GM18526 (cell line): Measurements from ENCODE around the gene RIPK1.

Source experiments
- POLR2A ChIP-seq: IDR thresholded peaks from 3 replicates; pipeline ENCODE4 v1.6.1; 2011; ENCODE audit not compliant: insufficient read length; ENCODE audit errors: extremely low read depth

The RIPK1 gene

GRCh38 chr6:3147914-3148757, 79.8 kb downstream of the RIPK1 start:
- no peak for TF ChIP-seq POLR2A

- no peak for TF ChIP-seq POLR2A
Observed at GRCh38 chr6:3151691-3152090, 83.4 kb downstream of the RIPK1 start.

DNA sequence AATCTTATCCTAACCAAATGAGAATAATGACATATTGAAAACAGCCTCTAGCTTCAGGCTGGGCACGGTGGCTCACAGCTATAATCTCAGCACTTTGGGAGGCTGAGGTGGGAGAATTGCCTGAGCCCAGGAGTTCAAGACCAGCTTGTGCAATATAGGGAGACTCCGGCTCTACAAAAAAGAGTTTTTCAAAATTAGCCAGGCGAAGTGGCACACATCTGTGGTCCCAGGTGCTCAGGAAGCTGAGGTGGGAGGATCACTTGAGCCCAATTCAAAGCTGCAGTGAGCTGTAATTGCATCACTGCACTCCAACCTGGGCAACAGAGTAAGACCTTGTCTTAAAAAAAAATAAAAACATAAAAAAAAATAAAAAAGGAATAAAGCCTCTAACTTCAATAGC, 84.4 kb downstream of the RIPK1 start:
- TF ChIP-seq POLR2A = no peak

GRCh38 chr6:3157131-3157933, 89.0 kb downstream of the RIPK1 start, which contains the start of gene TUBB2A:
Gene TUBB2A (minus strand): TSS chr6:3157544. CDS start chr6:3157463, 81 bp downstream.
- peak; percentile 97 for TF ChIP-seq POLR2A

DNA sequence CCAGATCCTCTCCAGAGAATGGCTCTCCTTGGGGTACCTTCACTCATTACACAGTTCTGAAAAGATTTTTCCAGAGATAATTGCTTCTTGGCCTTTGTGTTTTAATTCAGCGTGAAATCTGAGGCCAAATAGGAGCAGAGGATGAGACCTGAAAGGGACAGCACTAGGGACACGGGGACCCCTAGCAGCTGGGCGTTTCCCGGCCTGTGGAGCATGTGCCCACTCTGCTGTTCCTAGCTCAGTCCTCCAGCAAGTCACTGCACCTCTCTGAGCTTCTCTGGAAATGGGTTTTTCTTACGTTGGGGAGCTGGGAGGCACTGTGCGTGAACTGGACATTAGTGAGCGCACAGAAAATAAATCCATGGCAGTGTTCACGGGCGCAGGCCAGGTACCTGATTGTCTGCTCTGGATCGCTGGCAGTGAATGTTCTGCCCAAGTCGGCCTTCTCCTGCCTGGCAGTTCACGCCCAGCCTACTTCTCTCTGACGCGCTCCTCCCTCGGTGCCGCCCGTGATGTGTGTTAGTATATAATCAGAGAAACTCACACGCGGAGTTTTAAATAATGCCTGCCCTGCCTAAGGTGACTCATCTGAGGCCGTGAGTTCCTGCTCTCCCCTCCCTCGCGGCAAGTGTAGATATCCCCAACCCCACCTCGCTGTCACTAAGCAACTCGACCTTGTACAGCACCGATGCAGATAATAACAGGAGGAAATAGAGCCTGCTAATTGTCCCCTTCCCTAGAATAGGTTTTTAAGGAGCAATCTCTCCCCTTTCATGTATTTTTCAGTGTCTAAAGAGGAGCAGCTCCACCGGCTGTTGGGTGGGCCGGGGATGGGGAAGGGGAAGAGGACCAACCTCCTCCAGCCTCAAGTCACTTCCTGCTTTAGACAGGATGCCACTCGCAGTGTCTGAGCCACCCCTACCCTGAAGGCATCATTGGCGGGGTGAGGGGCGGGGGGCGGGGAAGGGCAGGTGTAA, 91.8 kb downstream of the RIPK1 start:
- TF ChIP-seq POLR2A = no peak

DNA sequence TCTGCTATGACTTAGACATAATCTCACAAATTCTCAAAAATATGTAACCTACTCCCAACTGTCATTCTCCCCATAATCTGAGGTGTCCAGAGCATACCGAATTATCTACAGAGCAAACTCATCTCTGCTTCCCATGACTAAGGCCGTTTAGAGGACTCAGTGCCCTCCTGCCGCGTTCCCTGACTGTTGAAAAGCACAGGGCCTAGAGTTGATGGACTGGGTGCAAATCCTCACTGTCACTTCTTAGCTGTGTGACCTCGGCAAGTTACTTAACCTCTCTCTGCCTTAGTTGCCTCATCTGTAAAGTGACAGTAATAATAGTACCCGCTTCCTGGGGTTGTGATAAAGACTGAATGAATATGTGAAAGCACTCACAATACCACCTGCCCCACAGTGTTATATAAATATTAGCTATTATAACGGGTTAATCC, 93.8 kb downstream of the RIPK1 start:
- no peak for TF ChIP-seq POLR2A

- TF ChIP-seq POLR2A = peak; percentile 44
Observed at GRCh38 chr6:3162565-3163247, 94.4 kb downstream of the RIPK1 start.

DNA sequence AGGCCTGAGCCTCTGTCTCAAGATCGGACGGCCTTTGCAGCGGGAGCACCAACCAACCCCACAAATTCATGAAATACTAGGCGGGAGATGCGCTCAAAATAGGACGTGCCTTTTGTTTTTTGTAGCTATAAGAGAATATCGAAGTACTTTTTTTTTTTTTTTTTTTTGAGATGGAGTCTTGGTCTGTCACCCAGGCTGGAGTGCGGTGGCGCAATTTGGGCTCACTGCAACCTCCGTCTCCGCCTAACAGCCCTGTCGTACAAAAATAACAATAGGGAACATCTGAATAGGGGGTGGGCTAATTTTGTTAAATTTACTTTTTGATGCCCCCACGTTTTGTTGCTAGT, 94.9 kb downstream of the RIPK1 start:
- TF ChIP-seq POLR2A = no peak

- TF ChIP-seq POLR2A = no peak
Observed at GRCh38 chr6:3164388-3164787, 96.1 kb downstream of the RIPK1 start.
